ENCODE measurements around the gene CFAP161.

CFAP161 gene, protein sequence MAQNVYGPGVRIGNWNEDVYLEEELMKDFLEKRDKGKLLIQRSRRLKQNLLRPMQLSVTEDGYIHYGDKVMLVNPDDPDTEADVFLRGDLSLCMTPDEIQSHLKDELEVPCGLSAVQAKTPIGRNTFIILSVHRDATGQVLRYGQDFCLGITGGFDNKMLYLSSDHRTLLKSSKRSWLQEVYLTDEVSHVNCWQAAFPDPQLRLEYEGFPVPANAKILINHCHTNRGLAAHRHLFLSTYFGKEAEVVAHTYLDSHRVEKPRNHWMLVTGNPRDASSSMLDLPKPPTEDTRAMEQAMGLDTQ

DNA sequence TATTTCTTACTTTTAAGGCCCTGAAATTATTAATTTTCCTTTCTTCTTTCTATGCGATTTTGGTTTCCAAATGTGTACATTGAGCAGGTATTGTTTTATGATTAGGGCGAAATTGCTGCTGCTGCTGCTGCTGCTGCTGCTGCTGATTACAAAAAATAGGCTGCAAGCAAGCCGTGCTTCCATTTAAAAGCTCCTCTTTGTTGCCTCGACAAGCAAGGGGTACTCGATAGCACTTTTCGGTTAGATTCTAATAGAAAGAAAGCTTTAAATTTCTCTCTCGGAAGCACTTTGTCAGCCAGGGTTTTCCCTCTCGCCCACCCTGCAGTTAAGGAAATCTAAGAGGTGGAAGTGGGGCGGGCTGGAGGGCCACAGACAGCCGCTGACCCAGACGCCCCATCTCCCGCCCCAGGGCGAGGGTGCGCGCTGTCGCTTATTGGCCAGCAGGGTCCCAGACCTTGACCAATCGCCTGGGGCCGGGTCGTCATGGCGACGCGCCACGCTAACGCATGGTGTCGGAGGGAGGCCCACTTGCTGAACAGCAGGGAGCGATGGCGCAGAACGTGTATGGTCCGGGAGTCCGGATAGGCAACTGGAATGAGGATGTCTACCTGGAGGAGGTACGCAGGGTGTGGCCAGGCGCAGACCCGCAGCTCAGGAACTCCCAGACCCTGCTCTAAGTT is at the start of gene CFAP161:
Gene CFAP161, plus strand, starts transcription at position 489 of the 680 bp plus-strand sequence. Its CDS starts 60 bp downstream, at position 549.
- H3K36me3 ChIP-seq (ENCODE audit: insufficient read depth, low read length), result no peaks in the 10 kb centered on the region
- no peaks in the 10 kb centered on the region for H3K27me3 ChIP-seq (ENCODE audit: insufficient read depth, low read length, poor library complexity, severe bottlenecking)
- no peak within 1 kb of the TSS for H3K9ac ChIP-seq (ENCODE audit: low read depth, low read length, poor library complexity, severe bottlenecking)
- no peak within 1 kb of the TSS for H2AFZ ChIP-seq (ENCODE audit: low read length)
- H3K4me3 ChIP-seq (ENCODE audit: low read length, poor library complexity, severe bottlenecking), result no peak within 1 kb of the TSS
- TF ChIP-seq EZH2phosphoT487 (IDR thresholded peaks at IDR 0.05; ENCODE audit: borderline replicate concordance), result no peak
- TF ChIP-seq, protein P1, sequence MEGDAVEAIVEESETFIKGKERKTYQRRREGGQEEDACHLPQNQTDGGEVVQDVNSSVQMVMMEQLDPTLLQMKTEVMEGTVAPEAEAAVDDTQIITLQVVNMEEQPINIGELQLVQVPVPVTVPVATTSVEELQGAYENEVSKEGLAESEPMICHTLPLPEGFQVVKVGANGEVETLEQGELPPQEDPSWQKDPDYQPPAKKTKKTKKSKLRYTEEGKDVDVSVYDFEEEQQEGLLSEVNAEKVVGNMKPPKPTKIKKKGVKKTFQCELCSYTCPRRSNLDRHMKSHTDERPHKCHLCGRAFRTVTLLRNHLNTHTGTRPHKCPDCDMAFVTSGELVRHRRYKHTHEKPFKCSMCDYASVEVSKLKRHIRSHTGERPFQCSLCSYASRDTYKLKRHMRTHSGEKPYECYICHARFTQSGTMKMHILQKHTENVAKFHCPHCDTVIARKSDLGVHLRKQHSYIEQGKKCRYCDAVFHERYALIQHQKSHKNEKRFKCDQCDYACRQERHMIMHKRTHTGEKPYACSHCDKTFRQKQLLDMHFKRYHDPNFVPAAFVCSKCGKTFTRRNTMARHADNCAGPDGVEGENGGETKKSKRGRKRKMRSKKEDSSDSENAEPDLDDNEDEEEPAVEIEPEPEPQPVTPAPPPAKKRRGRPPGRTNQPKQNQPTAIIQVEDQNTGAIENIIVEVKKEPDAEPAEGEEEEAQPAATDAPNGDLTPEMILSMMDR (conservative IDR thresholded peaks at IDR 0.05; ENCODE audit: low read length), result no peak
- no peaks in the 10 kb centered on the region for H3K79me2 ChIP-seq (ENCODE audit: insufficient read depth, low read length)
- H4K20me1 ChIP-seq (ENCODE audit: insufficient read depth, low read length, poor library complexity, severe bottlenecking), result no peaks in the 10 kb centered on the region
- H3K4me2 ChIP-seq (ENCODE audit: low read depth, low read length, poor library complexity, severe bottlenecking), result no peak within 1 kb of the TSS
- no peaks in the 10 kb centered on the region for H3F3A ChIP-seq (ENCODE audit: low read depth)
- no peaks in the 10 kb centered on the region for H3K9me2 ChIP-seq (replicated peaks; ENCODE audit: low read depth, low read length)
- no peaks in the 10 kb centered on the region for H3K9me3 ChIP-seq (ENCODE audit: insufficient read depth, low read depth, low read length)
- H3K4me1 ChIP-seq (ENCODE audit: insufficient read depth, low read length, poor library complexity, severe bottlenecking), result no peaks in the 10 kb centered on the region

DNA sequence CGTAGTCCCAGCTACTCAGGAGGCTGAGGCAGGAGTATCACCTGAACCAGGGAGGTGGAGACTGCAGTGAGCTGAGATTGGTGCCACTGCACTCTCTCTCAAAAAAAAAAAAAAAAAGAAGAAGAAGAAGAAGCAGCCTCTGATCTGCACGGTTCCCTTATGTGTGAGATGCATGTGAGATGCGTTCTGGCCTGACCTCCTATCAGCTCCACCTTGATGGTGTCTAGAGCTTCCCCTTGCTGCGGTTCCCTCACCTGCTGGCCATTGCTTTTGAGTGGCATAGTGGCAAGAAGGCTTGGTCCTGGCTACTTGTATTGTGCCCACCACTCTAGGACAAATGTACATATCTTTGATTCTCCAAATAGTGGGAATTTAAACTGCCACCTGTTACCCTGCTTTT is 49.4 kb upstream of the CFAP161 start:
- Histone ChIP-seq H3F3A (ENCODE audit: low read depth) (no peaks in the 10 kb centered on the region), H3K4me3 (ENCODE audit: low read length, poor library complexity, severe bottlenecking) (no peak overlapping the region), H3K9me2 (replicated peaks; ENCODE audit: low read depth, low read length) (no peaks in the 10 kb centered on the region), H4K20me1 (ENCODE audit: insufficient read depth, low read length, poor library complexity, severe bottlenecking) (no peaks in the 10 kb centered on the region), H3K9me3 (ENCODE audit: insufficient read depth, low read depth, low read length) (no peaks in the 10 kb centered on the region), H3K4me1 (ENCODE audit: insufficient read depth, low read length, poor library complexity, severe bottlenecking) (peaks cover 18% of the 10 kb centered on the region), H3K79me2 (ENCODE audit: insufficient read depth, low read length) (no peaks in the 10 kb centered on the region), H3K36me3 (ENCODE audit: insufficient read depth, low read length) (no peaks in the 10 kb centered on the region), H3K9ac (ENCODE audit: low read depth, low read length, poor library complexity, severe bottlenecking) (no peak overlapping the region), H3K4me2 (ENCODE audit: low read depth, low read length, poor library complexity, severe bottlenecking) (peak overlapping the region; percentile 21), H2AFZ (ENCODE audit: low read length) (no peak overlapping the region), H3K27me3 (ENCODE audit: insufficient read depth, low read length, poor library complexity, severe bottlenecking) (no peaks in the 10 kb centered on the region)
- no peak for TF ChIP-seq EZH2phosphoT487 (IDR thresholded peaks at IDR 0.05; ENCODE audit: borderline replicate concordance)
- TF ChIP-seq, protein P1 (conservative IDR thresholded peaks at IDR 0.05; ENCODE audit: low read length), result no peak

DNA sequence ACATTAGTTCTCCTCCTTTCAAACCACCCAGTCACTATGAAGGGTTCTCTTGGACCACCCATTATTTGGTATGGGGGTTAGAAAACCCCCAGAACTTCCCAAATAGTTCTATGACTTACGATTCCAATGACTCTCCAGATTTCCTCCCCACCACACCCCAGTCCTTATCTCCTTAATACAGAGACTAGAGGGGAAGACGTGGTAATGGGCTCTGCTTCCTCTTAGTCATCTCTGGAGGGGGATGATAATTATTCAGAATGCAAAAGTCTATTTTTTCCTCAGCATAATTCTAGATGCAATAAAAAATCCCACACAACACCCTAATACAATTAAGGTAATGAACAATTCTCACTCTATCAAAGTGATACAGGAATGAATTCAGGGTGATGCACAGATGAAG is 48.9 kb upstream of the CFAP161 start:
- no peak overlapping the region for H3K9ac ChIP-seq (ENCODE audit: low read depth, low read length, poor library complexity, severe bottlenecking)
- TF ChIP-seq, protein P1 (conservative IDR thresholded peaks at IDR 0.05; ENCODE audit: low read length), result no peak
- no peak for TF ChIP-seq EZH2phosphoT487 (IDR thresholded peaks at IDR 0.05; ENCODE audit: borderline replicate concordance)

More for the DNA sequence above, 48.9 kb upstream of the CFAP161 start:
- H3K4me3 ChIP-seq (ENCODE audit: low read length, poor library complexity, severe bottlenecking), result no peak overlapping the region
- no peaks in the 10 kb centered on the region for H3K9me3 ChIP-seq (ENCODE audit: insufficient read depth, low read depth, low read length)
- peak overlapping the region; percentile 21 for H3K4me2 ChIP-seq (ENCODE audit: low read depth, low read length, poor library complexity, severe bottlenecking)
- no peak overlapping the region for H2AFZ ChIP-seq (ENCODE audit: low read length)
- H4K20me1 ChIP-seq (ENCODE audit: insufficient read depth, low read length, poor library complexity, severe bottlenecking), result no peaks in the 10 kb centered on the region
- H3K4me1 ChIP-seq (ENCODE audit: insufficient read depth, low read length, poor library complexity, severe bottlenecking), result peaks cover 18% of the 10 kb centered on the region
- H3K79me2 ChIP-seq (ENCODE audit: insufficient read depth, low read length), result no peaks in the 10 kb centered on the region
- H3F3A ChIP-seq (ENCODE audit: low read depth), result no peaks in the 10 kb centered on the region
- H3K36me3 ChIP-seq (ENCODE audit: insufficient read depth, low read length), result no peaks in the 10 kb centered on the region
- no peaks in the 10 kb centered on the region for H3K9me2 ChIP-seq (replicated peaks; ENCODE audit: low read depth, low read length)
- no peaks in the 10 kb centered on the region for H3K27me3 ChIP-seq (ENCODE audit: insufficient read depth, low read length, poor library complexity, severe bottlenecking)

Measured in Loucy (cell line).